ENCODE results near the gene RNF130.

RNF130 gene

GRCh38 chr5:180084638-180085561 is 13.3 kb upstream of the RNF130 start:
- DNase-seq = no peak

GRCh38 chr5:180083529-180084060 is 12.0 kb upstream of the RNF130 start:
- DNase-seq = no peak

- DNase-seq = no peak
Measured at GRCh38 chr5:180082633-180083420, 11.3 kb upstream of the RNF130 start.

GRCh38 chr5:180081481-180081880 is 9.9 kb upstream of the RNF130 start:
- no peak for DNase-seq

- no peak for DNase-seq
Measured at GRCh38 chr5:180080486-180081280, 9.1 kb upstream of the RNF130 start.

- DNase-seq = no peak
Measured at GRCh38 chr5:180079702-180080466, 8.3 kb upstream of the RNF130 start.

- no peak for DNase-seq
Measured at GRCh38 chr5:180078348-180078747, 6.8 kb upstream of the RNF130 start.

- no peak for DNase-seq
Measured at GRCh38 chr5:180077594-180078284, 6.2 kb upstream of the RNF130 start.

GRCh38 chr5:180075703-180076102 is 4.1 kb upstream of the RNF130 start:
- DNase-seq = no peak

GRCh38 chr5:180074462-180074861 is 2.9 kb upstream of the RNF130 start:
- no peak for DNase-seq

GRCh38 chr5:180072556-180072955 is 997 bp upstream of the RNF130 start:
- no peak for DNase-seq

- DNase-seq = no peak
Measured at GRCh38 chr5:180072256-180072548, 643 bp upstream of the RNF130 start.

- DNase-seq = no peak
Measured at GRCh38 chr5:180070756-180071530, 616 bp downstream of the RNF130 start.

- DNase-seq = no peak
Measured at GRCh38 chr5:180069589-180070247, 1.8 kb downstream of the RNF130 start.

GRCh38 chr5:180068519-180069090 is 3.0 kb downstream of the RNF130 start:
- DNase-seq = no peak

GRCh38 chr5:180067986-180068385 is 3.6 kb downstream of the RNF130 start:
- DNase-seq = no peak

- DNase-seq = no peak
Measured at GRCh38 chr5:180060192-180060591, 11.4 kb downstream of the RNF130 start.

GRCh38 chr5:180059326-180059725 is 12.2 kb downstream of the RNF130 start:
- DNase-seq = no peak

GRCh38 chr5:180056153-180056552 is 15.4 kb downstream of the RNF130 start:
- DNase-seq = no peak

GRCh38 chr5:180054226-180054625 is 17.3 kb downstream of the RNF130 start:
- DNase-seq = no peak
